Fibroblast of mammary gland (primary cell): Measurements from ENCODE around the gene OR2V2.

ENCODE experiments used
- DNase-seq: peaks from one replicate; pipeline ENCODE4 v3.0.0-alpha.2; 2010; ENCODE audit warnings: low read depth
- H3K4me3 ChIP-seq: 2 replicates; pipeline ENCODE4 v1.5.1; 2011; ENCODE audit warnings: low read depth, mild to moderate bottlenecking, low read length, moderate library complexity; ENCODE audit not compliant: control insufficient read depth
- TF ChIP-seq, protein P1 (sequence below): conservative IDR thresholded peaks from 2 replicates; pipeline ENCODE4 v1.5.1; 2011; ENCODE audit warnings: low read depth, low read length, inconsistent platforms; ENCODE audit not compliant: control insufficient read depth, insufficient read depth

Gene OR2V2

DNA sequence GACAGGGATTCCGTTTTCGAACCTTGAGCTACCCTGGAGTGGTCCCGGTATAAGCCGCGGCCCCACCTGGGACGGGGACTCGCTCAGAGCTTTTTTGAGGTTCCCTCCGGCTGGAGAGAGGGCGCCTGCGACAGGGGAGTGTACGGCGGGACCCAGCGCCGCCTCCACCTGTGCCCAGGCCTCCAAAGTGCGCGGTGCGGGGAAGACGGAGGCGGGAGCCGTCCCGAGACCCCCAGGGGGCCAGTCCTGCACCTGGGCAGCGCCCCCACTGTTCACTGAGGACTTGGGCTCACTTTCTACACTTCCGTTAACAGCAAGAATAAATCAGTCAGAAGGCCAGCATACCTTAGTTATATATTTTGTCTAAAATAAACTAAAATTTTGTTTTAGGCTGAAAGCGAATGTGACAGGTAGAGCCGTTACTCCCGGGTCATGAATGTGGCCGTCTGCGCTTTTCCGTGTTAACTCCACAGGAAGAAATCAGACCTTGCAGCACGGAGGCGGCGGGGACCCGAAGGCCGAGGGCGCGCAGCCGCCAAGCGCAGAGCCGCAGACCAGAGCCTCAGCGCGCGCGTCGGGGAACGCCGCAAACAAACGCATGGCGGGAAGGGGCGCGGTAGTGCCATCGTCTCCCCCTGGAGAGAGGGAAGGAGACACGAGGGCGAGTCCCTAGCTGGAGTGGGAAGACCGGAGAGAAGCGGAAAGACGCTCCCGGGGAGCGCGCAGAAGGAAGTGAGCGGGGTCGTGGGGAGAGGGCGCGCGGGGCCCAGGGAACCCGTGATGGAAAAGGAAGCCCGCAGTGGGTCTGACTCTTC, 43.5 kb downstream of the OR2V2 start:
- DNase-seq, result no peak
- H3K4me3 ChIP-seq, result peak overlapping the region; percentile 87
- TF ChIP-seq, protein P1, sequence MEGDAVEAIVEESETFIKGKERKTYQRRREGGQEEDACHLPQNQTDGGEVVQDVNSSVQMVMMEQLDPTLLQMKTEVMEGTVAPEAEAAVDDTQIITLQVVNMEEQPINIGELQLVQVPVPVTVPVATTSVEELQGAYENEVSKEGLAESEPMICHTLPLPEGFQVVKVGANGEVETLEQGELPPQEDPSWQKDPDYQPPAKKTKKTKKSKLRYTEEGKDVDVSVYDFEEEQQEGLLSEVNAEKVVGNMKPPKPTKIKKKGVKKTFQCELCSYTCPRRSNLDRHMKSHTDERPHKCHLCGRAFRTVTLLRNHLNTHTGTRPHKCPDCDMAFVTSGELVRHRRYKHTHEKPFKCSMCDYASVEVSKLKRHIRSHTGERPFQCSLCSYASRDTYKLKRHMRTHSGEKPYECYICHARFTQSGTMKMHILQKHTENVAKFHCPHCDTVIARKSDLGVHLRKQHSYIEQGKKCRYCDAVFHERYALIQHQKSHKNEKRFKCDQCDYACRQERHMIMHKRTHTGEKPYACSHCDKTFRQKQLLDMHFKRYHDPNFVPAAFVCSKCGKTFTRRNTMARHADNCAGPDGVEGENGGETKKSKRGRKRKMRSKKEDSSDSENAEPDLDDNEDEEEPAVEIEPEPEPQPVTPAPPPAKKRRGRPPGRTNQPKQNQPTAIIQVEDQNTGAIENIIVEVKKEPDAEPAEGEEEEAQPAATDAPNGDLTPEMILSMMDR, result no peak

DNA sequence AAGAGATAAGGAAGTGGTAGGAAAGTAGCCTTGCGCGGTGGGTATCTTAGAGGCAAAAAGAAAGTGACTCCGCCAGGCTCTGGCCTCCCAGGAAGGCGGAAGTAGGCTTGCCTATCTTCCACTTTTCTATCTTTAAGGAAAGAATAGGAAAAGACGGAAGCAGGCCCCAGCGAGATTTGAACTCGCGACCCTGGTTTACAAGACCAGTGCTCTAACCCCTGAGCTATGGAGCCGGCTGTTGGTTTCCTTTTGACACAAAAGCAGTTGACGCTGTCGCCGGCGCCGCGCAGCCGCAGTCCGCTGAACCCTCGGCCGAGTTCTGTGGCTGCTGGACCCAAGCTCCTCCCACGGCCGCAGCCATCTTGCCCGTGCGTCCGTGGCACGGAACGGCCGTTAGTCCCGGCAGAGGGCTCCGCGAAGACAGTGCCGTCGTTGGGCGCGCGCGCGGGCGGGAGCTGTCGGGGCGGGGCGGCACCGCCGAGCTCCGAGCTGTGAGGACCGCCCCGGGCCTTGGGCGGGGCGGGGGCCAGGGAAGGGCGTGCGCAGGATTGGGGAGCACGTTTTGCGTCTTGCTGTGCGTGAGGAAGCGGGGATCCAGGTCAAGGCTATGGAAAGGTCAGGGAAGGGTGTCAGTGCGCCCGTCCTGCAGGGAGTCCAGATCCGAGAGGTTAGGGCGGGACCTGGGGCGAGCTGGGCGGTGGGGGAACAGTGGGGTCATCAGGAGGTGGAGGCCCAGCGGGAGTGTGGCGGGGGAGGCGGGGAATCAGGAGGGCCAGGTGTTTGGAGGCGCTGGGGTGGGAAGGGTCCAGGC, 44.3 kb downstream of the OR2V2 start:
- H3K4me3 ChIP-seq, result peak overlapping the region; percentile 87
- DNase-seq, result peak; percentile 94
- TF ChIP-seq, protein P1, result no peak

DNA sequence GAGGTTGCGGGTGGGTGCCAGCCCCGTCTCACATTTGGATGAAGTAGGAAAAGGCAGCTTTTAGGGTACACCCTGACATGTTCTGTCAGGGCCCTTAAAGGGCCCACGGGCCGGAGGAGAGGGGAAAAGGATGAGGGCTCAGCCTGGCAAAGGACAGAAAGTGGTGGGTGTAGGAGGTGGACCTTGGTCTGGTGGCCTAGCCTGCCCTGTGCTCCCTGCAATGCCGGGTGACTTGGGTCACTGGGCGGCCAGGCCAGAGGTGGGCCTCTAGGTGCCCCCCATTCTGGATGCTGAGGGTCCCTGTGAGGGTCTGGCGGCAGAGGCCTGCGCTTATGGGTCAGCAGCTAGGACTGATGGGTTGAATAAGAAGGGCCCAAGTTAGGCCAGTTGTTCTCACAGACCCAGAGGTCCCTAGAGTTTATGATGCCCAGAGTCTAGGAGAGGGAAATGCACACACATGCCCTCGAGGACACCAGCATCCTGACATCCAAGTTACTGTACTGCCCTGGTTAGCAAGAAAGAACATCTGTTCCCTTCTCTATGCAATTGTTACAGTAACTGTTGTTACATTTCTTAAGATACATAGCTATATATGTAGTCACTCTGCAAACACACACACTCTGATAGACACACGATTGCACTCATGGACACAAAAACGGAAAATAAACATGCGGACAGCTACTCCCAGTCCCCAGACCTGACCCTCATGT, 45.1 kb downstream of the OR2V2 start:
- peak overlapping the region; percentile 72 for H3K4me3 ChIP-seq
- TF ChIP-seq, protein P1, result no peak
- peak; percentile 33 for DNase-seq

DNA sequence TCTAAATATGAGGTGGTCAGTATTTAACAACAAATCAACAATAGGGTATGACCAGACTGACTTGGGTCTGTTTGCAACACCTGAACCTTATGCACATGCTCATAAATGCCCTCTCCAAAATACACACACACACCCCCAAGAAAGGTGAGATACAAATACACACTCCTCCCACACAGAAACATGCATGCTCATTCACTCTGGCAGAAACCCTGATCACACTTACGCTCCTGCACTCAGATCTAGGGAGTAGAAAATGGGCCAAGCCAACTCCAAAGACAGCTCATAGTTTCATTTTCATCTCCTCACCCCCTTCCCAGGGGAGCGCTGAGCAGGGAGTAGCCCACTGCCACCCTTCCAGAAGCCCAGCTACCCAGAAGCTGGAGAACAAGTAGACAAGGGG, 46.3 kb downstream of the OR2V2 start:
- no peak overlapping the region for H3K4me3 ChIP-seq
- TF ChIP-seq, protein P1, result no peak
- no peak for DNase-seq

DNA sequence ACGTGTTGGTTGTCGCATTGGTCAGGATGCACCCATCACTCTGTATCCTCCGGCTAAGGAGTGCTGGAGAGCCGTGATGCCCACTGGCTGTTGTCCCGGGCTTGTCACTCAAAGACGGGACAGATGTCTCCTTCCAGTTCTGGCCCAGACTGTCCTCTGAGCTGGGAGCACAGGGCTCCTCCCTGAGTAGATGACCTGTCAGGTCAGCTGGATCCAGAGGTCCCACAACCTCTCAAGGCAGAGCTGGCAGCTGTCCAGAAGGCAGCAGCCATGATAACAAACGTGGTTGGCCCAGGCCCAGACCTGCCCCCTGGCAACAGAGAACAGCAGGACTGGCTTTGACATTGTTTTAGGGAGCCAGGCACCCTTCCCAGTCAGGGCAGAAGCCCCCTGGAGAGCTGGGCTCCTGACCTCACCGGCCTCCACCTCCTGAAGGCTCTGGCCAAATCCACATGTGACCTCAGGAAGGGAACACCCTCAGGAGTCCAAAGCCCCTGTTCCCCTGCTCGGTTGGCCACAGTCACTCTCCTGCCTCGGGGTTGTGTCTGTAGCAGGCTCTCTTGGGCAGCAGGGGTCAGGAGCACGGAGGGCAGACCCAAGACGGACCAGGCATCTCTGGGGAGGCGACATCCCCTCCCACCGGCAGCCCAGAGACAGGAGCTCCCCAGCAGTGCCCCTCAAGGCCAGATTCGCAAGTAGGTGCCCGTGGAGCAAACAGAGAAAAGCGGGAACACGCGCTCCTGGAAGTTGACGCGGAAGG, 47.3 kb downstream of the OR2V2 start:
- TF ChIP-seq, protein P1, result no peak
- no peak overlapping the region for H3K4me3 ChIP-seq
- no peak for DNase-seq

DNA sequence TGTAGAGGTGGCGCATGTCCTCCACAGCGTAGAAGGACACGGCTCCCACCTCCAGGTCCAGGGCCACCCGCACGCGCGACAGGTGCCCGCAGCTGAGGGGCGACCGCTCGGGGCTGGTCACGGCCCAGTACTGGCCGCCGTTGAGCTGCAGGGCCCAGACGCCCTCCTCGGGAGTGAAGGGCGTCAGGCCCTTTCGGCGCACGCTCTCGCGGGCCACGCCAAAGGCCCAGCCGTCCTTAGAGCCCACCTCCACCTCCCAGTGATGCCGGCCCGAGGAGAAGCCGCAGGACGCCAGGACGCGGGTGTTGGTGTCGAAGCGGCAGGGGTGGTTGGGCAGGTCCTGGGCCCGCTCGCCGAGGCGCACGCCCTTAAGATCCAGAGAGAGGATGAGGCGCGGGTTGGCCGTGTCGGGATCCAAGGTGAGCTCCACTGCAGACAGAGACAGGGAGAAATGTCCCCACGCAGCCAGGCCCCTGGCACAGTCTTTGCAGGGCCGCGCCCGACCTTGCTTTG, 47.9 kb downstream of the OR2V2 start:
- DNase-seq, result no peak
- TF ChIP-seq, protein P1, result no peak
- H3K4me3 ChIP-seq, result no peak overlapping the region
